HCT116 (cell line): Measurements from ENCODE around the gene UPK3A.

ENCODE experiments used
- JUND ChIP-seq: IDR thresholded peaks from 2 replicates; pipeline ENCODE4 v1.6.1; 2012
- POLR2AphosphoS5 ChIP-seq: IDR thresholded peaks from 2 replicates; pipeline ENCODE4 v1.6.1; 2011; ENCODE audit warnings: mild to moderate bottlenecking, low read depth, low read length, moderate library complexity
- SIN3A ChIP-seq: IDR thresholded peaks from 2 replicates; pipeline ENCODE4 v1.6.1; 2012; ENCODE audit warnings: low read depth
- SP1 ChIP-seq: IDR thresholded peaks from 2 replicates; pipeline ENCODE4 v1.6.1; 2012; ENCODE audit warnings: low read depth
- ZNF274 ChIP-seq: fragments of 200-500 bp; sonication (Bioruptor generic); IDR thresholded peaks from 2 replicates; pipeline ENCODE4 v1.6.1; 2014; ENCODE audit warnings: mild to moderate bottlenecking, low read depth, low read length, inconsistent platforms
- TF ChIP-seq, protein P1 (sequence below), 3 experiments: fragments of 200-600 bp in 1 of 3; sonication (generic) in 1 of 3; IDR thresholded peaks in 2 of 3; conservative IDR thresholded peaks in 1 of 3; 2 replicates each; pipeline ENCODE4 v1.5.1; 2012 to 2017; ENCODE audit warnings: low read depth in 2 of 3, low read length in 2 of 3, antibody characterized with exemption in 1 of 3, borderline replicate concordance in 1 of 3, control low read depth in 1 of 3, mild to moderate bottlenecking in 1 of 3, mixed read lengths in 1 of 3, mixed run types in 1 of 3, moderate library complexity in 1 of 3; ENCODE audit not compliant: insufficient read depth in 1 of 3
- TF ChIP-seq, protein P2 (sequence below): IDR thresholded peaks from 2 replicates; pipeline ENCODE4 v1.6.1; 2012; ENCODE audit warnings: low read depth
- TF ChIP-seq, protein P3 (sequence below): IDR thresholded peaks from 2 replicates; pipeline ENCODE4 v1.6.1; 2012

DNA sequence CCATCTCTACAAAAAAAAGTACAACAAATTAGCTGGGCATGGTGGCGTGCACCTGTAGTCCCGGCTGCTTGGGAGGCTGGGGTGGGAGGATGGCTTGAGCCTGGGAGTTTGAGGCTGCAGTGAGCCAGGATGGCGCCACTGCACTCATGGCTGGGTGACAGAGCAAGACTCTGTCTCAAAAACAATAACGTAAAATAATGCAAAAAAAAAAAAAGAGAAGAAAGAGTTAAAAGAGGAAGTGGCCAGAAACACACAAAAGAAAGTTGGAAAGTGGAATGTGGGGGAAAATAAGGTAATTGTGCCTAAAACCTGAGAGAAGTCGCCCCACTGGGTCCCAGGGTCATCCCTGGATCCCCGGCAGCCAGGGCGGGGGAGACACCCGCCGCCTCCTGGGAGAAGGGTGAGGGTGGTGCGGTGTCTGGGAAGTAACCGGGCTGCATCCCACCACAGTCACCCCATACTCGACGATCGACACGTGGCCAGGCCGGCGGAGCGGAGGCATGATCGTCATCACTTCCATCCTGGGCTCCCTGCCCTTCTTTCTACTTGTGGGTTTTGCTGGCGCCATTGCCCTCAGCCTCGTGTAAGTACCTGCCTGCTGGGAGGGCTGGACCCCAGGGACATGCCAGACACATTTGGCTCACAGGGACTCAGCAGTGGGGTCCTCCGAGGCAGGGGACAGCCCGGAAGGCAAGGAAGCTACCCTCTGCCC is 8.1 kb downstream of the UPK3A start:
- TF ChIP-seq, protein P1, sequence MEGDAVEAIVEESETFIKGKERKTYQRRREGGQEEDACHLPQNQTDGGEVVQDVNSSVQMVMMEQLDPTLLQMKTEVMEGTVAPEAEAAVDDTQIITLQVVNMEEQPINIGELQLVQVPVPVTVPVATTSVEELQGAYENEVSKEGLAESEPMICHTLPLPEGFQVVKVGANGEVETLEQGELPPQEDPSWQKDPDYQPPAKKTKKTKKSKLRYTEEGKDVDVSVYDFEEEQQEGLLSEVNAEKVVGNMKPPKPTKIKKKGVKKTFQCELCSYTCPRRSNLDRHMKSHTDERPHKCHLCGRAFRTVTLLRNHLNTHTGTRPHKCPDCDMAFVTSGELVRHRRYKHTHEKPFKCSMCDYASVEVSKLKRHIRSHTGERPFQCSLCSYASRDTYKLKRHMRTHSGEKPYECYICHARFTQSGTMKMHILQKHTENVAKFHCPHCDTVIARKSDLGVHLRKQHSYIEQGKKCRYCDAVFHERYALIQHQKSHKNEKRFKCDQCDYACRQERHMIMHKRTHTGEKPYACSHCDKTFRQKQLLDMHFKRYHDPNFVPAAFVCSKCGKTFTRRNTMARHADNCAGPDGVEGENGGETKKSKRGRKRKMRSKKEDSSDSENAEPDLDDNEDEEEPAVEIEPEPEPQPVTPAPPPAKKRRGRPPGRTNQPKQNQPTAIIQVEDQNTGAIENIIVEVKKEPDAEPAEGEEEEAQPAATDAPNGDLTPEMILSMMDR (IDR thresholded peaks at IDR 0.05 in 2 of 3, conservative IDR thresholded peaks at IDR 0.05 in 1 of 3; ENCODE audit: borderline replicate concordance in 1 of 3, insufficient read depth in 1 of 3, low read depth in 2 of 3, low read length in 2 of 3) = no peak
- TF ChIP-seq ZNF274 = no peak
- TF ChIP-seq, protein P2, sequence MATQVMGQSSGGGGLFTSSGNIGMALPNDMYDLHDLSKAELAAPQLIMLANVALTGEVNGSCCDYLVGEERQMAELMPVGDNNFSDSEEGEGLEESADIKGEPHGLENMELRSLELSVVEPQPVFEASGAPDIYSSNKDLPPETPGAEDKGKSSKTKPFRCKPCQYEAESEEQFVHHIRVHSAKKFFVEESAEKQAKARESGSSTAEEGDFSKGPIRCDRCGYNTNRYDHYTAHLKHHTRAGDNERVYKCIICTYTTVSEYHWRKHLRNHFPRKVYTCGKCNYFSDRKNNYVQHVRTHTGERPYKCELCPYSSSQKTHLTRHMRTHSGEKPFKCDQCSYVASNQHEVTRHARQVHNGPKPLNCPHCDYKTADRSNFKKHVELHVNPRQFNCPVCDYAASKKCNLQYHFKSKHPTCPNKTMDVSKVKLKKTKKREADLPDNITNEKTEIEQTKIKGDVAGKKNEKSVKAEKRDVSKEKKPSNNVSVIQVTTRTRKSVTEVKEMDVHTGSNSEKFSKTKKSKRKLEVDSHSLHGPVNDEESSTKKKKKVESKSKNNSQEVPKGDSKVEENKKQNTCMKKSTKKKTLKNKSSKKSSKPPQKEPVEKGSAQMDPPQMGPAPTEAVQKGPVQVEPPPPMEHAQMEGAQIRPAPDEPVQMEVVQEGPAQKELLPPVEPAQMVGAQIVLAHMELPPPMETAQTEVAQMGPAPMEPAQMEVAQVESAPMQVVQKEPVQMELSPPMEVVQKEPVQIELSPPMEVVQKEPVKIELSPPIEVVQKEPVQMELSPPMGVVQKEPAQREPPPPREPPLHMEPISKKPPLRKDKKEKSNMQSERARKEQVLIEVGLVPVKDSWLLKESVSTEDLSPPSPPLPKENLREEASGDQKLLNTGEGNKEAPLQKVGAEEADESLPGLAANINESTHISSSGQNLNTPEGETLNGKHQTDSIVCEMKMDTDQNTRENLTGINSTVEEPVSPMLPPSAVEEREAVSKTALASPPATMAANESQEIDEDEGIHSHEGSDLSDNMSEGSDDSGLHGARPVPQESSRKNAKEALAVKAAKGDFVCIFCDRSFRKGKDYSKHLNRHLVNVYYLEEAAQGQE = no peak
- TF ChIP-seq POLR2AphosphoS5 = no peak
- TF ChIP-seq, protein P3, sequence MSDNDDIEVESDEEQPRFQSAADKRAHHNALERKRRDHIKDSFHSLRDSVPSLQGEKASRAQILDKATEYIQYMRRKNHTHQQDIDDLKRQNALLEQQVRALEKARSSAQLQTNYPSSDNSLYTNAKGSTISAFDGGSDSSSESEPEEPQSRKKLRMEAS = no peak
- no peak for TF ChIP-seq JUND
- no peak for TF ChIP-seq SP1
- TF ChIP-seq SIN3A = no peak
